Retina (tissue), 1 donor: ENCODE measurements around the gene SLN.

ENCODE experiments used
- DNase-seq: peaks from one replicate; pipeline ENCODE4 v3.0.0-alpha.2; 2016

Gene SLN

DNA sequence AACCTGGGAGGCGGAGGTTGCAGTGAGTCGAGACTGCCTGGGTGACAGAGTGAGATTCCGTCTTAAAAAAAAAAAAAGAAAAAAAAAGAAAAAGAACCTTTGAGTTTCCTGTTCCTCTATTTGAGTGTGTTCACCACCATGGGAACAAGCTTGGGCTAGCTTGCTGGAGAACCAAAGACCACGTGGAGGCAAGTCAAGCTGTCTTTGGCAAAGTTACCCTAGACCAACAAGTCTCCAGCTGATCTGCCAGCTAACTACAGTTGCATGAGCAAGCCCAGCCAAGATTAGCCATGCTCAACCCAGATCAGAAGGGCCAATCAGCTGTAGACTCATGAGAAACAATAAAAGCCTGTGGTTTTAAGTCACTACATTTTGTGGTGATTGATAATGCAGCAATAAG is 29.7 kb downstream of the SLN start:
- DNase-seq = no peak

DNA sequence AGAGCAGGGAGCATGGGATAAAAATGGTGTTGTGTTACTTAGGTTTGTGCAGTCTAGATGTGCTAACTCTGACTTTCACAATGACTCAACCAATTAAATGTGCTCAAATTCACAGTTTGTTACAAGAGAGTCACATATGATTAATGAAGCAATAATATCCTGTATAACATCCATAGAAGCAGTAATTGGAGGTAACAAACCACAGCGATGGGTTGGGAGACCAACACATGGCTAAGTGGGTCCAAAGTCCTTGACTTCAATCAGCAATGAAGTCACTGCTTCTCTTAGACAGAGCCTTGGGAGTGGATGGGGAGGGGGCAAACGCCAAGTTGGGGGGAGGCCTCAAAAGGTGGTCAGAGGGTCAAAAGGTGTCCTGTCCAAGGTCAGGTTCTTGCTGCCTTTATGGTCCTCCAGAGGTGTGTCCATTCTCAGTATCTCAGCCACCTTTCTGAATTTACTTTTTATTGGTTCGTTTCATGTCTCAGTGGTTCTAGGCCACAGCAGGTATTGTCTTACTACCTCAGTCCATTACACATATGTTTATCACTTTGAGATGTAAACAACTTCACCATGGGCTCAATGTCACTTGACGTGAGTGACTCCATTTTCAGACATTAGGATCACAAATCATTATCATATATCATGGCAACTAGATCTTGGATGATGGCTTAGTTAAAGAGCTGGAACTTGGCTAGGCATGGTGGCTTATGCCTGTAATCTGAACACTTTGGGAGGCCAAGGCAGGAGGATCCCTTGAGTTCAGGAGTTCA is 32.4 kb downstream of the SLN start:
- no peak for DNase-seq

DNA sequence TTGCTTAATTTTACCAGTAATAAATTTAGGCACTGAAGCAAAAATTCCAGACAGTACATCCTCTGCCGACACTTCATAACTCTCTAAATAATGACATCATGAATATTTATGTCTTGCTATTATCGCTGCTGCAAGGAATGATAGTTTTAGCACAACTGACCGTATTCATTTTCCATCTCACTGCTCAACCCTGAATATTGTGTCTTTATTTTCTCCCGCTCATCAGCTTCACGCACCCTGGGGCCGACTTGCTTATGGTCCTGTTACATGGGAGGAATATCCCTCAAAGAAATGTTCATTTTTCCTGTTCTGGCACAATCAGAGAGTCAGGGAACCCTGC is 33.3 kb downstream of the SLN start:
- DNase-seq = no peak

DNA sequence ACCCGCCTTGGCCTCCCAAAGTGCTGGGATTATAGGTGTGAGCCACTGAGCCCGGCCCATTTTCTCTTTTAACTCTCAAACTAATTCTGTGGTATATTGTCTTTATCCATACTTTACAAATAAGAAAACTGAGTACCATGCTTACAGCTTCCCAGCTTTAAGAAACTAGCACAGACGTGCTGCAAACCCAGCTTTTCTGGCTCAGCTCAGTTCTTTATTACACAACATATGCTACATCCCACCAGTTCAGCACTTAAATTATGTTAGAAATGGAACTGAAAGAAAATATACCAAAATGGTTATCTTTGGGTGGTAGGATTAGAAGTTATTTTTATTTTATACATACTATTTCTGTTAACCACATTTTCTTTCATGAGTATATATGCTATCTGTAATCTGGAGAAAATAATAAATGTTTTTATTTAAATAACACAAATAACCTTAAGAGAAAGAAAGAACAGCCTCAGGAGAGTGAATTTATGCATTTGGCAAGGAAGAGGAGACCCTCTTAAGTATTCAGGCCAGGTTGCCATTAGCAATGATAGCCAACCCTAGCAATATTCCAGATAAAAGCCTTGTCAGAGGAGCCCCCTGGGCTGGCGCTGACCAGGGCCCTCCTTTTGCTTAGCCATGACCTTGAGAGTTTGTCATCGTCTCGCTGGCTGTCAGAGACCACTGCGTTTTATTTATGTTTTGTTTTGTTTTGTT is 33.8 kb downstream of the SLN start:
- peak; percentile 30 for DNase-seq

DNA sequence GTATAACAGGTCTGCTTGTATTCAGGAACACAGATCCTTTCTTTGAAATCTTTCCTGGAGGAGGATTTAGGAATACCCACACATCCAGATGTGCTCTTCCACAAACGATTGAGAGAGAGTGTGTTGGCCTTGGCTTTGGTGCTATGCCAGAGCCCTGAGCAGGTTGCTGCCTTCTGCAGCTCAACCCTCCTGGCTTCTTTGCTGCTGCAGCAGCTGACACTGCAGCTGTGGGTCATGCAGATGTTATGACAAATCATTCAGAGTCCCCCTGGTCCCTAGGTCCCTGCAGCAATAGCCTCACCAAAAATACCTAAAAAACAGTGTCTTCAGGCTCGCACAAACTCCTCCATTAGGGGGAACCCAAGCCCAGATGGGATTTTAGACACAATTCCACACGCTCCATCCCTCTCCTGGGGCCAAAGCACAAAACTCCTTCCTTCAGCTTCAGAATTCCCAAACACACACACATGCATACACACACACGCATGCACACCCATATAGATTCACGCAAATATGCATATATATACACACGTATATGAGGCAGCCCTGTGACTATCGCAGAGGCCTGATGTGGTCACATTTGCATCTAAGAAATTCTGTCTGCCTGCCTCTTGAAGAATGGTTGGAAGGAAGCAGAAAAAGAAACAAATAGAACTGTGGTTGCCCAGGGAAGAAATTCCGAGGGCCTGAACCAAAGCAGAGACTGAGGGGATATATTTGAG is 35.4 kb downstream of the SLN start:
- no peak for DNase-seq

DNA sequence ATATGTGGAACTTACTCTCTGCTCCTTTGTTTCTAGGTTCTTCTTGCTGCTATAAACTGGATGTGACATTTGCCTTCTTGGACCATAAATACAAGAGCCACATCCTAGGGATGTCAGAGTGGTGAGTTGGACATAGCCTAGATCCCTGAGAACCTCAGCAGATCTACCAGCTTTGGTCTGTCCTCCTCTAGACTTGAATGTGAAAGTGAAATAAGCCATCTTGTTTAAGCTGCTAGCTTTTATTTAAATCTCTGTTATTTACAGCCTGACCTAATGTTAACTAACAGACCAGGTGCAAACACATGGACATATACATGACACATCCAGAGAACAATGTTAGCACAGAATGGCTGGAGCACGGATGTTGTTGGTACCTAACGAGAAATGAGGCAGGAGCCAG is 36.0 kb downstream of the SLN start:
- DNase-seq = no peak

DNA sequence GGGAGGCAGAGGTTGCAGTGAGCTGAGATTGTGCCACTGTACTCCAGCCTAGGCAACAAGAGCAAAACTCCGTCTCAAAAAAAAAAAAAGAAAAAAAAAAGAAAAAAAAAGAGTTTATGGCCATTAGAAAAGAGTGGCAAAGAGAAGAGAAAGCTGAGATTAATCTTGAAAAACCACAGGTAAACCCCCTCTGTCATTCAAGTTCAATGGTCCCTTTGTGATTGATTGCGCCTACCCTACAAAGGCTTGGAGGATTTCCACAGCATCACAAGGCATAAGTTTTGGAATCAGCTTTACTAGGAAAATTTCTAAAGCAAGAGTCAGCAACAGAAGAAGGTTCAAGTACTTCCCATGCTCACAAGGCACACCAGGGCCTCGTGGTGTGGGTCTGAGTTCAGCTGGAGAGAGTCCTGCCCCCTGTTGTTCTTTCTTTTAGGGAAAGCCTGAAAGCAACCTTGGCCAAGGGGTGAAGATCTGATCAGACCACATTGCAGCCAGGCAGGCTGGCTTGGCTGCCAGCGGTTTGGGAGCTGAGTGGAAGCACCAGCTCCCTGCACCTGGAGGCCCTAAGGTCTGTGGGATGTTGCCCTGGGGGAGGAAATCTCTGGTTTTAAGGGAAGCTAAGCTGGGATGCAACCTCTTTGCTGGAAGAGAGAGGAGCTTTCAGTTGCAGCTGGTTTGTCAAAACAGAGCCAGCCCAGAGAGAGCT is 41.8 kb downstream of the SLN start:
- no peak for DNase-seq

DNA sequence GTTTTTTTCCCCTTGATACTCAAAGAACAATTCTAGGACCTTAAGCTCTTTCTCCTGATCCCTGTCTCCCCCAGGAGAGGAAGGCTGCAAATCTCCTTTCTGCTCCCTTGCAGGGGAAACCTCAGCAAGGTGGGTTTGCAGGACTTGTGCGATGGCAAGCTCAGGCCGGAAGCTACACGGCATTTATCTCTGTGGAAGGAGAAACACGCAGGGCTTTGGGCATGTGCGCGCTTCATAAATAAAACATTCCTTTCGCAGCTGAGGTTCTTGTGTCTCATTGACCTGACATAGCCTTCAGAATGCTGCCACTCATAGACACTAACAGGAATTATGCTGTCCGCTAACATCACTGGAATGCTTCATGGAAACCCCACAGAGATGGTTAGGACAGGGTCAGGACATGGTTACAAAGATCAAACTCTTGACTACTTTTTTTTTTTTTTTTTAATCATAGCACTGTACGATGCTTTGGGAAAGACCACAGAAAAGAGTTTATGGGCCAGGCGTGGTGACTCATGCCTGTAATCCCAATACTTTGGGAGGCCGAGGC is 42.6 kb downstream of the SLN start:
- DNase-seq = peak; percentile 56

DNA sequence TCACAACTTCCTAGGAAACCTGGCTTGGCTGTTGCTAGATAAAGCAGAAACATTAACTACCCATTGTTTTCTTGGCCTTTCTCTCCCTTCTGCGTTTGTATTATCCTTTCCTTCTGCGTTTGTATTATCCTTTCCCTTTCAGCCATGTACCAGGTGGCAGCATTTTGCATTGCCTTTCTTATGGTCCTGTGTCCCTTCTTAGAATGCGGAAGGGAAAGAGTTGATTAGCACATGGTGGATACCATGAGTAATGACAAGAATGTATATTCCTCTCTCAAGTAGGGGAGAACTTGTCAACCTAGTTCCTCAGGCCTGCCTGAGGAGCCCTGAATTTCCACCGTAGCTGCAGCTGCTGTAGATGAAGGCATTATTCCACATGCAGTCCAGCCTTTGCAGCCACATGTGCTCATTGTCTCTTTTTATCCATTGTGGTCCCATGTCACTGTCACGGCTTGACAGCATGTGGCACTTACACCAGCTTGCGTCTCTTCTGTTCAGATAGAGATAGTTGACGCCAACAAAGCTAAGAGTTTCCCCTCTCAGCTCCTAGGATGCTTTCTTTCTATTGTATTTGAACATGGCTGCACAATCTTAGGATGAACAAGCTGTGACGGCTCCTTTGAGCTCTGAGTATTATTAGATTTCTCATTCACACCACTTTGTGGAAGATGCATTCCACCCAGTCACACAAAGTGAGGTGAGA is 44.8 kb downstream of the SLN start:
- DNase-seq = peak; percentile 60

DNA sequence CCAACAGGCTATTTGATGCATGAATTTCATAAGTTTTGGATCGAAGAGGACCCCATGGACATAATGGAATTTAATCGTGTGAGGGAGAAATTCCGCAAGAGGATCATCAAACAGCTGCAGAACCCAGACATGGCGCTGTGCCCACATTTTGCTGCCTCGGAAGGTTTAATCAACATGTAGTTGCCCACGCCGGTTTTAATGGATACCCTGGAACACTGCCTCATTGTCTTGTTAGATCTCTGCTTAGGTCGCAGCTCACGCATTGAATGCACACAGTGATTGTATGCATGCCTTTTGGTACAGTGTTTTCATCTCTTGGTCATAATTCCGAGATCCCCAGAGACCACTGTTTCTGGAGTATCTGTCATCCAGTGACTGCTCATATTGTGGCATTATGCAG is 46.8 kb downstream of the SLN start:
- peak; percentile 49 for DNase-seq

DNA sequence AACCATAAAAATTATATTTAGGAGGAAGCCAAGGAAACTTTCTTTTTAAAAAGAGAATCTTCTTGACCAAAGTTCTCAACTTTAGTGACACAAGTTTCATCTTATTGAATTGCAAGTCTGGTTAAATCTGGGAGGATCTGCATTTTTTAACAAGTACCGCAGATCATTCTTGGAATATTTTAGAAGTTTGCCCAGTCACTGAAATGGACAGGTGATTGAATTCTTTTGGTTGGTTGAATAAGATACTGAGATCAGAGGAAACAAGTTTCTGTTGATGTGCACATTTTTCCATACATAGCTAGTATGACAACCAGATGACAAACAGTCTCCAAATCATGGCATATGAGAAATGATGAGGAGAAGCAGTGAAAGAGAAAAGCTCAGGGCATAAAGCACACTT is 50.2 kb downstream of the SLN start:
- DNase-seq = no peak

DNA sequence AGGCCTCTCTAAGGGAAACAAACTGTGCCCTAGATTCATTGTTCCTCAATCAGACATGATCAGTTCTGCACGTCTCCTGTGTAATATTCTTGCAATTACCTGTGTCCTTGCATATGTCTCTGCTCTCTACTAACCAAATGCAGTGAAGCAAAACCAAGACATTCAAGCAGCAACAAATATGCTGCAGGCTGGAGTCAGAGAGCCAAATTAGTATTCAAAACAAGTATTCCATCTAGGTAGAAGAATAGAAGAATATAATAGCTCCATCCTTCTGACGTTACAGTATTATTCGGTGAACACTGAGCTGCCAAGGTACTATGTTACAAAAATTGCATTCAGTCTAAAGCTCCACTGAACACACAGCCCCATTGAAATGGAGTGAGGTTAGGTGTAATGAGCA is 51.8 kb downstream of the SLN start:
- no peak for DNase-seq

DNA sequence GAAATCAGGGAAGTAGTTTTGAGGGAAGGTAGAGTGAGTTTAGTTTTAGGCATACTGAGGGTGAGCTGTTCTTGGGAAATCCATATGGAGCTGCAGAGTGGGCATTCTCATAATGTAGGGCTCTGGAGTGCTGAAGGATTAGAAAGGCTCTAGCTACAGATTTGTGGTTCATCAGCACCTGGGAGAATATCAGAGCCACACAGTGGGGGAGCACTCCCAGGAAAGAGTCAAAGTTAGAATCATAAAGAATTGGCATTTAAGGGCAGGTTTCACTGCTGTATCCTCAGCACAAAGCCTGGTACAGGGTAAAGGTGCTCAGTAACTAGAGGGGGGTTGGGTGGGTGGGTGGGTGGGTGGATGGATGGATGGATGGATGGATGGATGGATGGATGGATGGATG is 52.5 kb downstream of the SLN start:
- DNase-seq = no peak
